ENCODE data around the gene LAMB4.
A peak's percentile ranks its signal among the peaks of the same experiment; 100 is the strongest.

- TF ChIP-seq CTCF (IDR thresholded peaks at IDR 0.05; ENCODE audit: insufficient read depth, low read length) (peak; percentile 17), POLR2AphosphoS5 (IDR thresholded peaks at IDR 0.05; ENCODE audit: low read depth) (no peak), GABPA (IDR thresholded peaks at IDR 0.05; ENCODE audit: low read depth) (no peak)
These were observed 113.1 kb downstream of the LAMB4 start for GRCh38 chr7:108016841-108017775.
